Measurements from ENCODE around the gene CMYA5.
A peak's percentile ranks its signal among the peaks of the same experiment; 100 is the strongest.

CMYA5 gene

DNA sequence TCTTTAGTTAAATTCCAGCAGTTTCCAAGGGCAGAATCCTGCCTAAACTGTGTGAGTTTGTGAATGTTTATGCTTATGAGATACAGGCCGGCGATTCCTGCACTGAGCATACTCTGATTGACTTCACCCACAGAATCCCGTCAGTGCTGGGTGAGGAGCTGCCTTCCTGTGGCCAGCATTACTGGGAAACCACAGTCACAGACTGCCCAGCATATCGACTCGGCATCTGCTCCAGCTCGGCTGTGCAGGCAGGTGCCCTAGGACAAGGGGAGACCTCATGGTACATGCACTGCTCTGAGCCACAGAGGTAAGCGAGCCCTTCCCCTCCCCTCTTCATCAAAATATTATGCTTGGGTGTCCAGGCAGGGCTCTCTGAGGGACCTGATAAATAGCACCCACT lies 103.7 kb downstream of the CMYA5 start:
- DNase-seq, result no peak
- Histone ChIP-seq H3K27me3 (replicated peaks in 2 of 5; ENCODE audit: control insufficient read depth in 4 of 5, insufficient read depth in 5 of 5, low read length in 4 of 5) (no peaks in the 10 kb centered on the region), H3K9me3 (ENCODE audit: control extremely low read depth in 1 of 5, control insufficient read depth in 4 of 5, insufficient read depth in 2 of 5, low read depth in 1 of 5, low read length in 4 of 5) (no peaks in the 10 kb centered on the region), H3K27ac (ENCODE audit: insufficient read depth in 1 of 2, low read depth in 1 of 2, low read length in 2 of 2, poor library complexity in 1 of 2, severe bottlenecking in 2 of 2) (no peak overlapping the region), H3K36me3 (ENCODE audit: control insufficient read depth in 4 of 4, insufficient read depth in 4 of 4, low read length in 3 of 4) (no peaks in the 10 kb centered on the region), H3K4me3 (ENCODE audit: control insufficient read depth in 1 of 7, extremely low read depth in 1 of 7, insufficient read depth in 4 of 7, low read depth in 2 of 7, low read length in 6 of 7) (no peak overlapping the region), H3K4me1 (ENCODE audit: control extremely low read depth in 1 of 4, control insufficient read depth in 4 of 4, insufficient read depth in 4 of 4, low read length in 3 of 4) (peaks cover 0 to 9% (median 0%) of the 10 kb centered on the region in 4 experiments)
- POLR2A ChIA-PET, result no interaction called here
- CTCF ChIA-PET, result no interaction called here
- WGBS (ENCODE audit: insufficient coverage), result 93% methylated on average over 6 of the region's 7 CpGs

DNA sequence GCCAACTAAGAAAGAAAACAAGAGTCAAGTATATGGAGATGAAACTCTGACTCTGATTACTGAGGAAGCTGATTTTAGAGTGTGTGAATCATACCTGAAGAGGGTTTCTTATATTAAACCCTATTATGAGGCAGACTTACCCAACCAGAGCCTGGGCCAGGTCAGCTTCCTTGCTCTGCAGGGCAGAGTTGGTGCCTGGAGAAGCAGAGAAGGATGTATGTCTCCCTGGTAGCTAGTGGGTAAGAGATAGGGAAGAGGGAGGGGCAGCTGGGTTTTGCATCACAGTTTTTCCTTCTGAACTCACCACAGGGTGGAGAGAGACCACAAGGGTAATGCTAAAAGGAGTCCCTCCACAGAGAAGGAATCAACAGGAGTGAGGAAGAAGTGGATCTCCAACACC lies 104.1 kb downstream of the CMYA5 start:
- Histone ChIP-seq H3K27ac (ENCODE audit: insufficient read depth in 1 of 2, low read depth in 1 of 2, low read length in 2 of 2, poor library complexity in 1 of 2, severe bottlenecking in 2 of 2) (no peak overlapping the region), H3K36me3 (ENCODE audit: control insufficient read depth in 4 of 4, insufficient read depth in 4 of 4, low read length in 3 of 4) (no peaks in the 10 kb centered on the region), H3K9me3 (ENCODE audit: control extremely low read depth in 1 of 5, control insufficient read depth in 4 of 5, insufficient read depth in 2 of 5, low read depth in 1 of 5, low read length in 4 of 5) (no peaks in the 10 kb centered on the region), H3K4me1 (ENCODE audit: control extremely low read depth in 1 of 4, control insufficient read depth in 4 of 4, insufficient read depth in 4 of 4, low read length in 3 of 4) (peaks cover 0 to 9% (median 0%) of the 10 kb centered on the region in 4 experiments), H3K27me3 (replicated peaks in 2 of 5; ENCODE audit: control insufficient read depth in 4 of 5, insufficient read depth in 5 of 5, low read length in 4 of 5) (no peaks in the 10 kb centered on the region), H3K4me3 (ENCODE audit: control insufficient read depth in 1 of 7, extremely low read depth in 1 of 7, insufficient read depth in 4 of 7, low read depth in 2 of 7, low read length in 6 of 7) (no peak overlapping the region)
- DNase-seq, result no peak
- CTCF ChIA-PET, result no interaction called here
- POLR2A ChIA-PET, result no interaction called here

DNA sequence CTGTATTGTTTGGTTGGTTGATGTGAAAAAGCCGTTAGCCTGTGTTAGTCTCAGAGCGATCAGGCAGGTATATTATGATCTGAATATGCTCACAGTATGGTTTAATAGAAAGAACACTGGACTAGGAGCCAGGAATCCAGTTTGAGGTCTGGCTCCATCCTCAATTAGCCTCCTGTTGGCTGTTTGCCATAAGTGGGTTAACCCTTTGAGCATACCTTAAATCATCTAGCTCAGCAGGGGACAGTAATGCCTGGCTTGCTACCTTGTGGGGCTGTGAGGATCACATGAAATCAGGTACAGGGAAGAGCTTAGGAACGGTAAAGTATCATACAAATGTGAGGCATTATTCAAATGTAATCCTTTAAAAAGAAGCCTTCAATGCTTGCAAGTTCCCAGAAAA lies 104.7 kb downstream of the CMYA5 start:
- ChIA-PET POLR2A (no interaction called here), CTCF (no interaction called here)
- Histone ChIP-seq H3K4me1 (ENCODE audit: control extremely low read depth in 1 of 4, control insufficient read depth in 4 of 4, insufficient read depth in 4 of 4, low read length in 3 of 4) (peaks cover 0 to 9% (median 0%) of the 10 kb centered on the region in 4 experiments), H3K4me3 (ENCODE audit: control insufficient read depth in 1 of 7, extremely low read depth in 1 of 7, insufficient read depth in 4 of 7, low read depth in 2 of 7, low read length in 6 of 7) (no peak overlapping the region), H3K36me3 (ENCODE audit: control insufficient read depth in 4 of 4, insufficient read depth in 4 of 4, low read length in 3 of 4) (no peaks in the 10 kb centered on the region), H3K27me3 (replicated peaks in 2 of 5; ENCODE audit: control insufficient read depth in 4 of 5, insufficient read depth in 5 of 5, low read length in 4 of 5) (no peaks in the 10 kb centered on the region), H3K27ac (ENCODE audit: insufficient read depth in 1 of 2, low read depth in 1 of 2, low read length in 2 of 2, poor library complexity in 1 of 2, severe bottlenecking in 2 of 2) (no peak overlapping the region), H3K9me3 (ENCODE audit: control extremely low read depth in 1 of 5, control insufficient read depth in 4 of 5, insufficient read depth in 2 of 5, low read depth in 1 of 5, low read length in 4 of 5) (no peaks in the 10 kb centered on the region)
- 100% methylated on average over 3 of the region's 3 CpGs for WGBS (ENCODE audit: insufficient coverage)
- DNase-seq, result no peak

DNA sequence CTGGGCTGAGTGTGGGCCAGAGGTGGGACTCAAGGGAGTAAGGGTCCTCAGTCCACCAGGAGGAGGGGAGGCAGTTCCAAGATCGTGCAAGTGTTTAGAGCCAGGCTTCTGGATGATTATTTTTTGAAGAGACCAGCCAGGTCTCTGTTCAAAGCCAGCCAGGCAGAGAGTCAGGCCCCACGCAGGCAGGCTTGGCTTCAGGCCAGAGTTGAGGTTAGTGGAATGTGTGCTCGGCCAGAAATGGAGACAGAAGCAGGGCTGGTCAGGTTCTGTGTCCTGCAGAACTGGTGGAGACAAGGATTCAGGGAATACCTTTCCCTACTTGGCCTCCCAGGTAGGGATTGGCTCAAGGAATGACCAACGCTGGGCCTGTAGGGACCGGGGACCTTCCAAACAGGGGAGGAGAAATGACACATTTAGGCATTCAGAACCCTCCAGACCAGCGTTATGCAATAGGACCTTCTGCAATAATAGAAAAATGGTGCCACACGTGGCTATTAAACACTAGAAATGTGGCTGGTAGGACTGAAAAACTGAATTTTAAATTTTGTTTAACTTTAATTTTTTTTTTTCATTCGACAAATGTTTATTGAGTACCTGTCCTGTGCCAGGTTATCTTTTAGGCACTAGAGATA lies 106.2 kb downstream of the CMYA5 start:
- H3K9me3 ChIP-seq (ENCODE audit: control extremely low read depth in 1 of 5, control insufficient read depth in 4 of 5, insufficient read depth in 2 of 5, low read depth in 1 of 5, low read length in 4 of 5), result no peaks in the 10 kb centered on the region
- 85% methylated on average over 6 of the region's 8 CpGs for WGBS (ENCODE audit: insufficient coverage)
- POLR2A ChIA-PET, result no interaction called here
- peak in 1 of 3 donors; percentile 12 for DNase-seq
- no peaks in the 10 kb centered on the region for H3K27me3 ChIP-seq (replicated peaks in 2 of 5; ENCODE audit: control insufficient read depth in 4 of 5, insufficient read depth in 5 of 5, low read length in 4 of 5)
- CTCF ChIA-PET, result no interaction called here
- no peaks in the 10 kb centered on the region for H3K36me3 ChIP-seq (ENCODE audit: control insufficient read depth in 4 of 4, insufficient read depth in 4 of 4, low read length in 3 of 4)
- H3K27ac ChIP-seq (ENCODE audit: insufficient read depth in 1 of 2, low read depth in 1 of 2, low read length in 2 of 2, poor library complexity in 1 of 2, severe bottlenecking in 2 of 2), result no peak overlapping the region
- H3K4me1 ChIP-seq (ENCODE audit: control extremely low read depth in 1 of 4, control insufficient read depth in 4 of 4, insufficient read depth in 4 of 4, low read length in 3 of 4), result peaks cover 0 to 13% (median under 1%) of the 10 kb centered on the region in 4 experiments
- H3K4me3 ChIP-seq (ENCODE audit: control insufficient read depth in 1 of 7, extremely low read depth in 1 of 7, insufficient read depth in 4 of 7, low read depth in 2 of 7, low read length in 6 of 7), result no peak overlapping the region

DNA sequence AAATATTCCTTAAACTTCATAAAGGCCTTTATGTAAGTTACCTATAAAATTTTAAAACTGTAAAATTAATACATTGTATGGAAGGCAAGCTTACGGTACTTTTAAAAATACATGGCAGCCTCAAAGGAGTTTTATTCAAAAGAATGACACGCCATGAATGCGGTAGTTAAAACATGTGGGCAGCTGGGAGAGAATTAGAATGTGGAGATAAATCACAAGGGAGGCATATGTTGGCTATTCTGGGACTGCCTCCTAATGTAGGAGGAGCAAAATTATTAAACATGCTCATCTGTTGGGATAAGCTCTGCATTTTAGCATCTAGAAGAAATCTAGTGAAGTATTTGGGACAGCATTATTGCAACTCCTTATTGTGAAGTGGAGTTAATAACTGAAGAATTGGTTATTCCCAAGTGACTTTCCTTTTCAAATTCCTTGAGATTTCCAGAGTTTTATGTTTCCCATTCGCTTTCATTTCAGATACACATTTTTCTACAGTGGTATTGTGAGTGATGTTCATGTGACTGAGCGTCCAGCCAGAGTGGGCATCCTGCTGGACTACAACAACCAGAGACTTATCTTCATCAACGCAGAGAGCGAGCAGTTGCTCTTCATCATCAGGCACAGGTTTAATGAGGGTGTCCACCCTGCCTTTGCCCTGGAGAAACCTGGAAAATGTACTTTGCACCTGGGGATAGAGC lies 109.4 kb downstream of the CMYA5 start:
- H3K27me3 ChIP-seq (replicated peaks in 2 of 5; ENCODE audit: control insufficient read depth in 4 of 5, insufficient read depth in 5 of 5, low read length in 4 of 5), result no peaks in the 10 kb centered on the region
- POLR2A ChIA-PET, result no interaction called here
- H3K4me3 ChIP-seq (ENCODE audit: control insufficient read depth in 1 of 7, extremely low read depth in 1 of 7, insufficient read depth in 4 of 7, low read depth in 2 of 7, low read length in 6 of 7), result no peak overlapping the region
- CTCF ChIA-PET, result no interaction called here
- no peak overlapping the region for H3K27ac ChIP-seq (ENCODE audit: insufficient read depth in 1 of 2, low read depth in 1 of 2, low read length in 2 of 2, poor library complexity in 1 of 2, severe bottlenecking in 2 of 2)
- no peak for DNase-seq
- no peaks in the 10 kb centered on the region for H3K36me3 ChIP-seq (ENCODE audit: control insufficient read depth in 4 of 4, insufficient read depth in 4 of 4, low read length in 3 of 4)
- H3K4me1 ChIP-seq (ENCODE audit: control extremely low read depth in 1 of 4, control insufficient read depth in 4 of 4, insufficient read depth in 4 of 4, low read length in 3 of 4), result peaks cover 4 to 35% (median 16%) of the 10 kb centered on the region in 4 experiments
- WGBS (ENCODE audit: insufficient coverage), result 98% methylated on average over 5 of the region's 7 CpGs
- no peaks in the 10 kb centered on the region for H3K9me3 ChIP-seq (ENCODE audit: control extremely low read depth in 1 of 5, control insufficient read depth in 4 of 5, insufficient read depth in 2 of 5, low read depth in 1 of 5, low read length in 4 of 5)

DNA sequence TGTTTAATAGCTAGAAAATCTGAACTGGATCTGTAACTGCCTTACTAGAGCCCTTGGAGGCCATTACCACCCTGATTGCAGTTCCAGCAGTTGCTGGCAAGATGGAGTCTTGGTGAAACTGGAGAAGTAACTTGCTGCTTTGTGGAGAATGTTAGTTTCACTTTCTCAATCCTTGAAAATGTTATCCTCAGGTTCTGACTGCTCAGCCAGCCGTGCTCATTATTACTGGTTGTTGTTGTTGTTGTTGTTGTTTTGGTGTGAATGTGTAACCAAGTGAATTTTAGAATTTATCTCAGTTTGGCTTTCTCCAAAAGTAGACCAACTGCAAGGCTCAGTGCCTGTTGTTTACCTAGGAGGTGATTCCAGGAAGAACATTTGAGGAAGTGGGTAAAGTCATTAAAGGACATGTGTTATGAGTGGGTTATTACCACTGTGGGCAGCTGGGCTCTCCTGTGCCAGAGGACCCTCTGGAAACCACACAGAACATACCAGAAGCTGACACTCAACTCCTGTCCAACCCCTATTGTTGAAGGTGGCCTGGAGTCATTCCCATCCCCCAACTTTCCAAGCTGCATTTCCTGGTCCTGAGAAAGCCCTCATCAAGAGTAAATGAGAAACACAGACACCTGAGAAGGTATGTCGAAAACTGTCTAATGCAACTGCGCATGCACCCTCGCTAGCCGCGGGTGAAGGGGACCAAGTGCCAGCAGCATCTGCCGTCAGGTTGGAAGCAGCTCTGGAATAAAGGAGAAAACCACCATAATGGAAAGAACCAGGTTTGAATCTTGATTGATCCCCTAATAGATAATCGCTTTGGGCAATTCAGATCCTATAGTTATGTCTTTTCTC lies 111.6 kb downstream of the CMYA5 start:
- DNase-seq, result peak; percentile 14 to 70 (median 55)
- WGBS (ENCODE audit: insufficient coverage), result 98% methylated on average over 6 of the region's 8 CpGs
- H3K4me1 ChIP-seq (ENCODE audit: control extremely low read depth in 1 of 4, control insufficient read depth in 4 of 4, insufficient read depth in 4 of 4, low read length in 3 of 4), result peaks cover 4 to 29% (median 16%) of the 10 kb centered on the region in 4 experiments
- no peaks in the 10 kb centered on the region for H3K27me3 ChIP-seq (replicated peaks in 2 of 5; ENCODE audit: control insufficient read depth in 4 of 5, insufficient read depth in 5 of 5, low read length in 4 of 5)
- ChIA-PET CTCF (no interaction called here), POLR2A (no interaction called here)
- H3K4me3 ChIP-seq (ENCODE audit: control insufficient read depth in 1 of 7, extremely low read depth in 1 of 7, insufficient read depth in 4 of 7, low read depth in 2 of 7, low read length in 6 of 7), result peak overlapping the region in 1 of 7 experiments; percentile 17
- no peak overlapping the region for H3K27ac ChIP-seq (ENCODE audit: insufficient read depth in 1 of 2, low read depth in 1 of 2, low read length in 2 of 2, poor library complexity in 1 of 2, severe bottlenecking in 2 of 2)
- no peaks in the 10 kb centered on the region for H3K9me3 ChIP-seq (ENCODE audit: control extremely low read depth in 1 of 5, control insufficient read depth in 4 of 5, insufficient read depth in 2 of 5, low read depth in 1 of 5, low read length in 4 of 5)
- no peaks in the 10 kb centered on the region for H3K36me3 ChIP-seq (ENCODE audit: control insufficient read depth in 4 of 4, insufficient read depth in 4 of 4, low read length in 3 of 4)

DNA sequence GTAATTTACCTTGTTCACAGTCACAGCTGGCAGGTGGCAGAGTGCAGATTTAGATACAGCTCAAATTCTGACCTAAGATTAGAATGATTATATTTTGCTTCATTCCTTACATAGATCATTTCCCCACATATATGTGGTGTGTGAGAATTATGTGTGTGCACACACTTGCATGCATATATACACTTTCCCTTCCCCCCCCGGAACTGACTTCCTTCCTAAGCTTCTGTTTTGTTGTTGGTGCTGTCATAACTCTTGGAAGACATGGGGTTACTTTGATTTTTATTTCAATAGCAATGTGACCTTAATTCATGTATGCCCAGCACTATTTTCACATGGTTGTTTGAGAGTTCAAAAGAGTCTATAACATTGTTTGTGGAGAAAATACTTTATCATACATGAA lies 112.8 kb downstream of the CMYA5 start:
- ChIA-PET CTCF (no interaction called here), POLR2A (no interaction called here)
- Histone ChIP-seq H3K9me3 (ENCODE audit: control extremely low read depth in 1 of 5, control insufficient read depth in 4 of 5, insufficient read depth in 2 of 5, low read depth in 1 of 5, low read length in 4 of 5) (no peaks in the 10 kb centered on the region), H3K4me3 (ENCODE audit: control insufficient read depth in 1 of 7, extremely low read depth in 1 of 7, insufficient read depth in 4 of 7, low read depth in 2 of 7, low read length in 6 of 7) (no peak overlapping the region), H3K27ac (ENCODE audit: insufficient read depth in 1 of 2, low read depth in 1 of 2, low read length in 2 of 2, poor library complexity in 1 of 2, severe bottlenecking in 2 of 2) (no peak overlapping the region), H3K27me3 (replicated peaks in 2 of 5; ENCODE audit: control insufficient read depth in 4 of 5, insufficient read depth in 5 of 5, low read length in 4 of 5) (no peaks in the 10 kb centered on the region), H3K4me1 (ENCODE audit: control extremely low read depth in 1 of 4, control insufficient read depth in 4 of 4, insufficient read depth in 4 of 4, low read length in 3 of 4) (peaks cover 4 to 36% (median 16%) of the 10 kb centered on the region in 4 experiments), H3K36me3 (ENCODE audit: control insufficient read depth in 4 of 4, insufficient read depth in 4 of 4, low read length in 3 of 4) (no peaks in the 10 kb centered on the region)
- WGBS (ENCODE audit: insufficient coverage), result no CpG with 5 or more reads among the region's 1 CpG
- peak in 2 of 3 donors; percentile 9 to 16 for DNase-seq
